Coronary artery (tissue), 2 donors: ENCODE data around the gene CATSPERZ.

Source experiments
- DNase-seq: peaks from one replicate; pipeline ENCODE4 v3.0.0-alpha.2; 2017; ENCODE audit warnings: low spot score
- H3K27ac ChIP-seq, 2 donors: fragments of 200-600 bp; sonication (generic); one replicate each; pipeline ENCODE4 v1.5.1; 2016 to 2019
- H3K4me3 ChIP-seq: fragments of 200-600 bp; sonication (generic); 2 replicates; pipeline ENCODE4 v1.5.1; 2016; ENCODE audit warnings: mild to moderate bottlenecking, moderate library complexity
- TF ChIP-seq, protein P1 (sequence below): fragments of 200-600 bp; sonication (generic); IDR thresholded peaks from one replicate; pipeline ENCODE4 v1.5.1; 2019; ENCODE audit warnings: antibody characterized with exemption

Gene CATSPERZ

DNA sequence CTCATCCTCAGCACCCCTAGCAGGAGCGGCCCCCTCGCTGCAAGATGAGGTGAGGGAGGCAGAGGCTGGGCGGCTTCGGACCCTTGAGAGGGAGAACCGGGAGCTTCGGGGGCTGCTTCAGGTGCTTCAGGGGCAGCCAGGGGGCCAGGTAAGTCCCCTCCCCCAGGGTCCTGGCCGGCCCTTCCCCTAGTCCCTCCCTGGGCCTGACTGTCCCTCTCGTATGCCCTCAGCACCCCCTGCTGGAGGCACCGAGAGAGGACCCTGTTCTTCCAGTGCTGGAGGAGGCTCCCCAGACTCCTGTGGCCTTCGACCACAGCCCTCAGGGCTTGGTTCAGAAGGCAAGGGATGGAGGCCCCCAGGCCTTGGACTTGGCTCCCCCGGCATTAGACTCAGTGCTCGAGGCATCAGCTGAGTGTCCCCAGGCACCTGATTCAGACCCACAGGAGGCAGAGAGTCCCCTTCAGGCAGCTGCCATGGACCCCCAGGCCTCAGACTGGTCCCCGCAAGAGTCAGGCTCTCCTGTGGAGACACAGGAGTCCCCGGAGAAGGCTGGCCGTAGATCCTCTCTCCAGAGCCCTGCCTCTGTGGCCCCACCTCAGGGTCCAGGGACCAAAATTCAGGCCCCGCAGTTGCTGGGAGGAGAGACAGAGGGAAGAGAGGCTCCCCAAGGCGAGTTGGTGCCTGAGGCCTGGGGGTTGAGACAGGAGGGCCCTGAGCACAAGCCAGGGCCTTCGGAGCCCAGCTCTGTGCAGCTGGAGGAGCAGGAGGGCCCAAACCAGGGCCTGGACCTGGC lies 43.8 kb downstream of the CATSPERZ start:
- TF ChIP-seq, protein P1, sequence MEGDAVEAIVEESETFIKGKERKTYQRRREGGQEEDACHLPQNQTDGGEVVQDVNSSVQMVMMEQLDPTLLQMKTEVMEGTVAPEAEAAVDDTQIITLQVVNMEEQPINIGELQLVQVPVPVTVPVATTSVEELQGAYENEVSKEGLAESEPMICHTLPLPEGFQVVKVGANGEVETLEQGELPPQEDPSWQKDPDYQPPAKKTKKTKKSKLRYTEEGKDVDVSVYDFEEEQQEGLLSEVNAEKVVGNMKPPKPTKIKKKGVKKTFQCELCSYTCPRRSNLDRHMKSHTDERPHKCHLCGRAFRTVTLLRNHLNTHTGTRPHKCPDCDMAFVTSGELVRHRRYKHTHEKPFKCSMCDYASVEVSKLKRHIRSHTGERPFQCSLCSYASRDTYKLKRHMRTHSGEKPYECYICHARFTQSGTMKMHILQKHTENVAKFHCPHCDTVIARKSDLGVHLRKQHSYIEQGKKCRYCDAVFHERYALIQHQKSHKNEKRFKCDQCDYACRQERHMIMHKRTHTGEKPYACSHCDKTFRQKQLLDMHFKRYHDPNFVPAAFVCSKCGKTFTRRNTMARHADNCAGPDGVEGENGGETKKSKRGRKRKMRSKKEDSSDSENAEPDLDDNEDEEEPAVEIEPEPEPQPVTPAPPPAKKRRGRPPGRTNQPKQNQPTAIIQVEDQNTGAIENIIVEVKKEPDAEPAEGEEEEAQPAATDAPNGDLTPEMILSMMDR = no peak
- no peak overlapping the region for H3K27ac ChIP-seq
- DNase-seq = no peak
- H3K4me3 ChIP-seq = no peak overlapping the region

DNA sequence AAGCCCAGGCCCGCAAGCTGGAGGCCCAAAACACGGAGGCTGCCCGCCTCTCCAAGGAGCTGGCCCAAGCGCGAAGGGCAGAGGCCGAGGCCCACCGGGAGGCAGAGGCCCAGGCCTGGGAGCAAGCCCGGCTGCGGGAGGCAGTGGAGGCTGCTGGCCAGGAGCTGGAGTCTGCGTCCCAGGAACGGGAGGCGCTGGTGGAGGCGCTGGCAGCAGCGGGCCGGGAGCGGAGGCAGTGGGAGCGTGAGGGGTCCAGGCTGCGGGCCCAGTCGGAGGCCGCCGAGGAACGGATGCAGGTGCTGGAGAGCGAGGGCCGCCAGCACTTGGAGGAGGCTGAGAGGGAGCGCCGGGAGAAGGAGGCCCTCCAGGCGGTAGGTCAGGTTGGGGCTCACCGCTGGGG lies 44.6 kb downstream of the CATSPERZ start:
- TF ChIP-seq, protein P1 = no peak
- H3K27ac ChIP-seq = no peak overlapping the region
- H3K4me3 ChIP-seq = no peak overlapping the region
- DNase-seq = no peak

DNA sequence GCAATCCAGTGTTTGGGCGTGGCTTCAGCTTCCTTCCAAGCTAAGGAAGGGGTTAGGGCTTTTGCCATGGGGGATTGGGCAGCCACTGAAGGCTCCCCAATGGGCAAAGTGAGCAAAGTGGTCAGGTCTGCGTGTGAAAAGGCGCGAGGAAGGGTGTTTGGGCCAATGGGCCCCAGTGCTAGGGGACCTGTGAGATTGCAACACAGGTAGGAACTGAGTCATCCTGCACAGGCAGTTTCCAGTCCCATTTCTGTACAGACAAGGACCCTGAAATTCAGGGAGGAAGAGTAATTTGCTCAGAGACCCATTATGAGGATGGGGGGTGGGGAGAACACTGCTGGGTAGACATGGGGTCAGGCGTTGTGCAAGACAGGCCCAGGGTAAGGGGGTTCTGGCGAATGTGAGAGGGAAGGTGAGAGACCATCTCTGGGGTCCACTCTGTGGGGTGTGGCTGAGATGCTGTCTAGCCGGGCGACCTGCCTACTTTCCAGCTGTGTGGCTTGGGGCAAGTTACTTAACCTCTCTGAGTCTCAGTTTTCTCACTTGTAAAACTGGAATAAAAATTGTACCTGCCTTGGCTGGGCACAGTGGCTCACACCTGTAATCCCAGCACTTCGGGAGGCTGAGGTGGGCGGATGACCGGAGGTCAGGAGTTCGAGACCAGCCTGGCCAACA lies 47.2 kb downstream of the CATSPERZ start:
- H3K27ac ChIP-seq = no peak overlapping the region
- no peak overlapping the region for H3K4me3 ChIP-seq
- TF ChIP-seq, protein P1 = no peak
- no peak for DNase-seq

DNA sequence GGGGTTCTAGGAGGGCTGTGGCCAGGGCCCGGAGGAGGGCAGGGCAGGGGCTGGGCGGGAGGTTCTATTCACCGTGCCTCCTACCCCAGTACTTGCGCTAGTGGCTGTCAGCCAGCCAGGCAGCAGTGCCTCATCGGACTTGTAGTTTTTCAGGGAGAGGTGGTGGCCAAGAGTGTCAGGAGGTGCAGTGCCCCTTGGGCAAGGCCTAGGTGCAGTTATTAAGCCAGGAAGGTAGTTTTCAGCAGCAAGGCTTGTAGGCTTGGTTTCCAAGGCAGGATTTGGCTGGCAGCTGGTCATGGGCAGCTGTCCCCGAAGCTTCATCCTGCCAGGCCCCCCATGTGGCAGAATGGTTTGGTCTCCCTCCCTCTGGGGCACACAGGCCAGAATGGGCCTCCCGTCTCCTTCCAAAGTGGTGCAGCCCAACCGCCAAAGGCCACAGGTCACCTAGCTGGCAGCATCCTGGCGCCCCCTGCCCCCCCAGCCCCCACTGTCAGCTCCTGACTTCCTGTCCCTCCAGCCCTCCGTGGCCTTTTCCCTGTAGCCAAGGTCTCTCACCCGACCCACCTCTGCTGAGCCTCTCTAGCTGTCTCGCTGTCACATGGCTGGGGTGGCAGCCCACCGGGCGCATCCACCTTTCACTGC lies 48.3 kb downstream of the CATSPERZ start:
- TF ChIP-seq, protein P1 = no peak

DNA sequence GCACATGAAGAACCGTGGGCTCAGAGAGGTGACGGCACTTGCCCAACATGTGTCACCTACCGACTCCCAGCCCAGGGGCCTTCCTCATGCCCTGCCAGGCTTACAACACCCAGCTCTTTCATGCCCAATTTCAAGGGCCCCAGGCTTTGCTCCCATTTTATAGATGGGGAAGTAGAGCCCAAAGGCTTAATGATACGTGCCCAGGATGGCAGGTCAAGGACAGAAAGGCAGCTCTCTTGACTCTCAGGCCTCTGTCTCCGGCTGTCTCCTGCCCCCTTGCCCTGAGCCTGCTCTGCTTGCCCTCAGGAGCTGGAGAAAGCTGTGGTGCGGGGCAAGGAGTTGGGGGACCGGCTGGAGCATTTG lies 48.8 kb downstream of the CATSPERZ start:
- no peak for DNase-seq

More for the DNA sequence above, 48.3 kb downstream of the CATSPERZ start:
- H3K4me3 ChIP-seq = no peak overlapping the region
- no peak overlapping the region for H3K27ac ChIP-seq
- no peak for DNase-seq

DNA sequence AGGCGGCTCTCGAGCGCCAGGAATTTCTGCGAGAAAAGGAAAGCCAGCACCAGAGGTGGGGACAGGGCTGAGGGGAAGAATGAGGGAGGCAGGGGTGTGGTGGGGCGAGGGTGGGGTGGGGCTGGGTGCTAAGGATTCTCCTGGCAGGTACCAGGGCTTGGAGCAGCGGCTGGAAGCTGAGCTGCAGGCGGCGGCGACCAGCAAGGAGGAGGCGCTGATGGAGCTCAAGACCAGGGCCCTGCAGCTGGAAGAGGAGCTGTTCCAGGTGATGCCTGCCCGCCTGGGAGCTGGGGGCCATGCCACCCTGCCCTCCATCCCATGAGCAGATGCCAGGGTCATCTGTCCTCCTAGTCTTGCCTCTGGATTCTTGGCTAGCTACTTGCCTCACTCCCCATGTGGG lies 49.2 kb downstream of the CATSPERZ start:
- TF ChIP-seq, protein P1 = no peak
- H3K4me3 ChIP-seq = no peak overlapping the region
- no peak overlapping the region for H3K27ac ChIP-seq
- no peak for DNase-seq

More for the DNA sequence above, 48.8 kb downstream of the CATSPERZ start:
- Histone ChIP-seq H3K4me3 (no peak overlapping the region), H3K27ac (no peak overlapping the region)
- TF ChIP-seq, protein P1 = no peak
